Nephron (organoid): ENCODE measurements around the gene MARCHF2.

Source experiments
- H3K27ac Mint-ChIP-seq, 3 experiments: 2 replicates each; pipeline ENCODE4 v1.8.0; 2020; ENCODE audit warnings: mixed read lengths in 3 of 3, mild to moderate bottlenecking in 2 of 3, moderate library complexity in 1 of 3
- H3K27me3 Mint-ChIP-seq: 2 replicates; pipeline ENCODE4 v1.8.0; 2021; ENCODE audit warnings: low read depth, mild to moderate bottlenecking, moderate library complexity, mixed read lengths
- H3K36me3 Mint-ChIP-seq: 2 replicates; pipeline ENCODE4 v1.8.0; 2020; ENCODE audit warnings: low read depth, mixed read lengths
- H3K4me1 Mint-ChIP-seq: 2 replicates; pipeline ENCODE4 v1.8.0; 2020; ENCODE audit warnings: mixed read lengths
- H3K4me3 Mint-ChIP-seq, 3 experiments: 2 replicates each; pipeline ENCODE4 v1.8.0; 2020; ENCODE audit warnings: mild to moderate bottlenecking in 3 of 3, mixed read lengths in 3 of 3, moderate library complexity in 2 of 3
- H3K9me3 Mint-ChIP-seq: 2 replicates; pipeline ENCODE4 v1.8.0; 2020; ENCODE audit warnings: mixed read lengths
- TF ChIP-seq, protein P1 (sequence below), 3 experiments: fragments of 200-600 bp; sonication (generic); IDR thresholded peaks; one replicate each; pipeline ENCODE4 v1.5.0; 2021; ENCODE audit warnings: antibody characterized with exemption in 3 of 3; ENCODE audit not compliant: unreplicated experiment in 3 of 3

Gene MARCHF2

DNA sequence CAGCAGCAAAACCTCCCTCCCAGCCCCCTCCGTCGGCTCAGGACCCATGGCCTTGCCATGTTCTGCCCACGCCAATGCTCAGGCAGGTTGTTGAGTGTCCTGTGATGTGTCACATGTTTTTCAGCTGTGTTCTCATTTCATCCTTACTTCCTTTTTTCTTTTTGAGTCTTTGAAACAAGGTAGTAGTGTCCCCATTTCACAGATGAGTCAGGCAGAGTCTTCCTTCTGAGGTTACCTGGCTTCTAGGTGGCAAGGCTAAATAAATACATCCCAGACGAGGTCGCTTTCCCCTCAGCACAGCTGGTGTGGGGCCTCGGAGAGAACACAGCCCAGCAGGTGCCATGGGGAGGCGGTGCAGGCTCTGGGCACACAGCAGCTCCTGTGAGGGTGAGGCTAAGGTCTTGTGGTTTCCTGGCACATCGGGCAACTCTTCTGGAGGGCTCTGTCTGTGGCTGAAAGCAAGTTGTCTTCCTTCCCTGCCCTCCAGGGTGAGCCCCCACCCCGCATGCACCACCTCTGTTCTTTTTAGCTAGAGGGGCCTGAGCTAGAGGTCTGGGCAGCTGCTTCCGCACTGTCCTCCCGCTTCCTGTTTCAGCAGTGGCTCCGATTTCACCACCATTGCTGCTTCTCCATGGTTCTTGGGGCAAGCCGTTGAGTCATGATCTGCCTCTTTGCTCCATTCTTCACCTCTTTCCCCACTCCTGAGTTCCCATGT lies 74.2 kb downstream of the MARCHF2 start:
- Mint-ChIP-seq H3K27ac (no peak overlapping the region), H3K27me3 (no peaks in the 10 kb centered on the region), H3K36me3 (peaks cover 65% of the 10 kb centered on the region), H3K4me3 (no peak overlapping the region), H3K9me3 (no peaks in the 10 kb centered on the region), H3K4me1 (no peaks in the 10 kb centered on the region)
- TF ChIP-seq, protein P1, sequence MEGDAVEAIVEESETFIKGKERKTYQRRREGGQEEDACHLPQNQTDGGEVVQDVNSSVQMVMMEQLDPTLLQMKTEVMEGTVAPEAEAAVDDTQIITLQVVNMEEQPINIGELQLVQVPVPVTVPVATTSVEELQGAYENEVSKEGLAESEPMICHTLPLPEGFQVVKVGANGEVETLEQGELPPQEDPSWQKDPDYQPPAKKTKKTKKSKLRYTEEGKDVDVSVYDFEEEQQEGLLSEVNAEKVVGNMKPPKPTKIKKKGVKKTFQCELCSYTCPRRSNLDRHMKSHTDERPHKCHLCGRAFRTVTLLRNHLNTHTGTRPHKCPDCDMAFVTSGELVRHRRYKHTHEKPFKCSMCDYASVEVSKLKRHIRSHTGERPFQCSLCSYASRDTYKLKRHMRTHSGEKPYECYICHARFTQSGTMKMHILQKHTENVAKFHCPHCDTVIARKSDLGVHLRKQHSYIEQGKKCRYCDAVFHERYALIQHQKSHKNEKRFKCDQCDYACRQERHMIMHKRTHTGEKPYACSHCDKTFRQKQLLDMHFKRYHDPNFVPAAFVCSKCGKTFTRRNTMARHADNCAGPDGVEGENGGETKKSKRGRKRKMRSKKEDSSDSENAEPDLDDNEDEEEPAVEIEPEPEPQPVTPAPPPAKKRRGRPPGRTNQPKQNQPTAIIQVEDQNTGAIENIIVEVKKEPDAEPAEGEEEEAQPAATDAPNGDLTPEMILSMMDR (IDR thresholded peaks at IDR 0.05; ENCODE audit: unreplicated experiment in 3 of 3), result no peak

DNA sequence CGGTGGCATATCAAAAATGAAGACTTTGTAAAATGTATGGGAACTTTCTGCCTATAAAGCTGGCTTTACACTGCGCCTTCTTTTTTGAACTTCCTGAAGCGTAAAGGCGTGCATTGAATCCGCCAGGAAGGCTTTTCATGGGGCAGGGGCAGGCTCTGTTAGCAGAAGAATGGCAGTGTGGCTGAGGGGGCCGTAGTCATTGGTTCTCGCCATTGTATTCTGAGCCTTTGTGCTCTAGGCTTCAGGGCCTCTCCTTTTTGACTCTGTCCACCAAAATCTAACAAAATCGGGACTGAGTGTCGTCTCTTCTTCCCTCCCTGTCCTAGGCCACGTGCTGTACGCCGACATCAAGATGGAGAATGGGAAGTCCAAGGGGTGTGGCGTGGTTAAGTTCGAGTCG lies 75.3 kb downstream of the MARCHF2 start:
- H3K4me3 Mint-ChIP-seq, result no peak overlapping the region
- no peaks in the 10 kb centered on the region for H3K9me3 Mint-ChIP-seq
- TF ChIP-seq, protein P1 (IDR thresholded peaks at IDR 0.05; ENCODE audit: unreplicated experiment in 3 of 3), result no peak
- no peaks in the 10 kb centered on the region for H3K4me1 Mint-ChIP-seq
- peaks cover 55% of the 10 kb centered on the region for H3K36me3 Mint-ChIP-seq
- H3K27ac Mint-ChIP-seq, result no peak overlapping the region
- no peaks in the 10 kb centered on the region for H3K27me3 Mint-ChIP-seq
